Activated CD8-positive, alpha-beta memory T cell treated with anti-CD3 and anti-CD28 coated beads for 24 hours (primary cell): ENCODE results near the gene TBL1X.
A peak's percentile ranks its signal among the peaks of the same experiment; 100 is the strongest.

Experiments used
- DNase-seq: peaks from one replicate; pipeline ENCODE4 v3.0.0-alpha.2; 2020

Gene TBL1X

DNA sequence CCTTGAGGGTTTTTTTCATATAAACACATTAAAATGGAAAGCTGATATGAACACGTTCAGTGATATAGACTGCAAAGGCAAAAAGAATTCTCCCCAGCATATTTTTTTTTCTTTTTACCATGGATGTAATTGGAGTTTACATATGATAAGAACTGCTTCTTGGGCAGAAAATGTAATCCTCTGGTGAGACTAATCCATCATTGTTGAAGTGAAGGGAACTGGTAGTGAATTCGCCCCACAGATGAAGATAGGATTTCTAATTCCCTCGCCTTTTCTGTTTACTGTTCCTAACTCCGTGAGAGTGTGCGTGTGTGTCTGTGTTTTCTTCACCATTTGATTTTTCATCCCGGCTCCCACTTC lies 211.9 kb downstream of the TBL1X start:
- DNase-seq: no peak

- DNase-seq: peak; percentile 58
These were observed 212.4 kb downstream of the TBL1X start for GRCh38 chrX:9677098-9677739.

DNA sequence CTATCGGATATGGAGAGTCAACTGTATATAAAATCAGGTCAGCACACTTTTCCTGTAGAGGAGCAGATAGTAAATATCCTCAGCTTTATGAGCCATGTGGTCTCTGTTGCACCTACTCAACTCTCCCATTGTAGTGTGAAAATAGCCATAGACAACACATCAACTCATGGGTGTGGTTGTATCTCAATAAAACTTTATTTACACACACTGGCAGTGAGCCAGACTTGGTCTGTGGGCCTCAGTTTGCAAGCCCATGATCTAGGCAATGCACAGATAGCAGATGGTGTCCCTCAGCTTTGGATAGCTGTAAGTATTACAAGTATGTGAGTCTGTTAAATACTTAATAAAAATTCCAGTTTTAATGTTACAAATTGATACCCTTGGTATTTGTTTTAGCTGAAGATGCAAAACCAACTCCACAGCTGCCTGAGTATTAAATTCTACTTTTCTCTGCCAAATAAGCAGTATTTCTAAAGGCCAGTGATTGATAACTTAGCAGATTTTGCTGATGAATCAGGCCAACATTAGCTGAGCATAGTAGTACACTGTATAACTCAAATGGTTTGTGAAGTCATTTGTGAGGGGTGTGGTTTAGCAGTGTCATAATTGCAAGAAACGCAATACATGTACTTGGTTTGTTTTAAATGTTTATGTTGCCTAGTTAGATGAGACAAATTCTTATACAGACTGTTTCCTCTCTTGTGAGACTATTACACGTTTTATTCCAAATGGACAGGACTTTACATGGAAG lies 213.5 kb downstream of the TBL1X start:
- DNase-seq: no peak

GRCh38 chrX:9681011-9681410 lies 216.2 kb downstream of the TBL1X start:
- DNase-seq: no peak

DNA sequence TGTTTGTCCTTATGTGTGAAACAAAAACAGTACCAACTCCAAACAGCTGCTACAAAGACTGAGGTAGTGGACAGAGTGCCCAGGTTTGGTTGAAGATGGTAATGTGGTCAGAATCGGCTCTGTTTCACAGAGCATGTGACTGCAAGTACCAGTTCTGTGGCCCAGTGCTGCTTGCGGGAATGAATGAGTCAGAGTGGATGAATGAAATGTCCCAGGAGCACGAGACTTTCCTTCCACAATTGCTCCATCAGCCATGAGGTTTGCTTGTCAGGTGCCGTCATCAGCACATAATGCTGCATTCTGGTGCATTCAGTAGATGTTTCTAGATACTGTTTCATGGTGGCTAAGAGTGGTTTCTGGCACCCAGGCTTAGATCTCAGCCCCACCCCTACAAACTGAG lies 216.6 kb downstream of the TBL1X start:
- DNase-seq: no peak

GRCh38 chrX:9682456-9682855 lies 217.6 kb downstream of the TBL1X start:
- DNase-seq: no peak

- DNase-seq: no peak
These were observed 218.0 kb downstream of the TBL1X start for GRCh38 chrX:9682861-9683260.

GRCh38 chrX:9683350-9683749 lies 218.5 kb downstream of the TBL1X start:
- no peak for DNase-seq

GRCh38 chrX:9687899-9688298 lies 223.0 kb downstream of the TBL1X start:
- no peak for DNase-seq

GRCh38 chrX:9688833-9689232 lies 224.0 kb downstream of the TBL1X start:
- DNase-seq: no peak

GRCh38 chrX:9690046-9690445 lies 225.2 kb downstream of the TBL1X start:
- DNase-seq: no peak

- DNase-seq: no peak
These were observed 228.6 kb downstream of the TBL1X start for GRCh38 chrX:9693307-9694001.

DNA sequence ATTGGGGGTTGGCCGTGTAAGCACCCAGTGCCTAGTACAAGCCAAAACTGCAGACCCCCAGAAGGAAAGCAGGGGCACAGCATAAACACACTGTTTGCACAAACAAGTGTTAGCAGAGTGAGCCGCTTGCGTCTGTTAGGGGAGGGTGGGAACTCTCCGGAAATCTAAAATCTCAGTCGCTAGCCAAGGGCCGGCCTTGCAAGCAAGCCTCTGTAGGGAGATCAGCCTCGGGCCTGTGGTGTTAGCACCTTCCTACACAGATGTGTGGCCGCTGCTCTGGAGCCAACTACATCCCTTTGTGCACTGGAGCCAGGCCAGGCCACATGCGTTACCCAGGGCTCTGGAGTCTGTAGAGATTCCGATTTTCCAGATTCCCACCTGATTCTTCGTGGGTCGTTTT lies 233.7 kb downstream of the TBL1X start:
- no peak for DNase-seq

DNA sequence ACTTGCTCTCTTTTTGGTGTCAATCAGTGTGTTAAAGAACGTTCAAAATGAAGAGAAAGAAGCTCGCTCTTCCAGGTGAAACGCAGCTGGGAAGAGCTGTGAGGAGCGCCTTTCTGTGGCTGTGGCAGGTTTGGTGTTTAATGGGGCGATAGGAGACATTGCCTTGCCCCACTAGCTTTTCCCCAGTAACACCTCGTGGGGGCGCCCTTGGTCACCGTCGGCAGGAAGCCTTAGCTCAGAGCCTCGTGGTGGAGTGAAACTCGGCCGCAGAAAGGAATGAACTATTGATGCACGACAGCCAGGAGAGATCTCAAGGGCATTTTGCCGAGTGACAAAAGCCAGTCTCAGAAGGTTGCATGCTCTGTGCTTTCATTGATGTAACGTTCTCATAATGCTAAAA lies 235.7 kb downstream of the TBL1X start:
- DNase-seq: no peak

GRCh38 chrX:9701790-9702189 lies 236.9 kb downstream of the TBL1X start:
- no peak for DNase-seq

DNA sequence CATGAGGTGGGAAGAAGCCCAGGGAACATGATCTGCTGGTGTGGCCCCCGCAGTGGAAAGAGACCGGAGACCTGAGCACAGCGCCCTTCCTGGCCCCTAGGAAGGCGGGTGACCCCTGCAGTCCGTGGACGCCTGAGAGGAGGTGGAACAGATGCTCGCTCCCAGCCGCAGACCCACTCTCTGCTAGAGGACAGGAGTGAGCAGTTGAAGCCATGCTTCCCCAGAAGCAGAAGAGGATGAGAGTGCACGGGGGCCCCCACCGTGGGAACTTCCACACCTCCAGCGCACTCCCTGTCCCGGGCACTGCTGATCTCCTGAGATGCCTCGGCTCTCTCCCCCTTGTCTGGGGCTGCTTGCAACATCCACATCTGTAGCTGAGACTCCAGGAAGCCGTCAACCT lies 238.5 kb downstream of the TBL1X start:
- no peak for DNase-seq

DNA sequence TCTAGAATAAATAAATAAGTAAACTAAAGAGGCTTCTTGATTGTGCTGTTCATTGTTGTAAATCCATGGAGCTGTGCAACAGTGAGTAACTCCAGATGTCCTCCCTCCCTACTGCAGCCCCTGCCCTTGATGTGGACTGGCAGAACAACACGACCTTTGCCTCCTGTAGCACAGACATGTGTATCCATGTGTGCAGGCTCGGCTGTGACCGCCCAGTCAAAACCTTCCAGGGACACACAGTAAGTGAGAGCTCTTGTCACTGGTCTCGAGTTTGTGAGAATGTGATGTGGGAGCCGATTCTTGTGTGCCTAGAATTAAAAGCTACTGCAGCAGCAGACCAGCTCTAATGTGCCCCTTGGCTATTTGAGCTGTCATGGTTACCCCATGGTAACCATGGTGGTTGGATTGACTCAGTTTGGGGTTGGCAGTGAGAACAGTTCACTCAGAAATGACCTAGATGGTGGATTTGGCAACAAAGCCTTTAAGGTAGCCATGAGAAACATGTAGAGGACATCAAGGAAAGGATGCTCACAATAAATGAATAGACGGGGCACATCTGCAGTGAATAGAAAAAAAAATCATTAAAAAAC lies 240.1 kb downstream of the TBL1X start:
- no peak for DNase-seq

GRCh38 chrX:9706421-9706820 lies 241.6 kb downstream of the TBL1X start:
- no peak for DNase-seq

DNA sequence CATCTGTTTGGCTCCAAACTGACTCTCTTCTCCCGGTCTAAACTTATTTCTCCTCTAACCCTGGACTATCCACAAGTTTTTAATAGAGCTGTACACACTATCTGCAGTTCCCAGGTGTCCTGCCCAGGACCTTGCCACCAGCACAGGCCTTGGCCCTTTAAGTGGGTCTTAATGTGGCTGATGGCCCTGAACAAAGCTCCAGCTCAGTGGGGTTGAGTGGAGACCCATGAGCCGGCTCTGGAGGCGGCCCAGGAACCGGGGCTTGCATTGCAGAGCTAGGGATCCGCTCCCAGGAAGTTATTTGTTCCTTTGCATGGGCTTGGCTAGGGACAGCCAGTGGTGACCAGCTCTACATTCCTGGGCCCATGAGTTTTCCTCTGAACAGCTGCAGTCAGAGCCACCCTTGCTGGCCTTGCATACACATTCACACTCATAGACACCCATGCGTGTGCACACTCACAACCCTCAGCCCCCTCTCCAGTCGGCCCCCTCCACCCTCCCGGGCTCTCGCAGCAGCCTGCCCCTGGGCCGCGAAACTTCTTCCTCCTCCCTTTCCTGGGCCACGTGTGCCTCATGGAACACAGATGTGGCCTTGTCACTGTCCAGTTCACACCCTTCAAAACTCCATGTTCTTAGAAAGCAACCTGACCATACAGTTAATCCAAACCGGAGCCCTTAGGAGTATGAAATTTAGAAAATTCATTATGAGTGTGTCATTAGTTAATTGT lies 242.6 kb downstream of the TBL1X start:
- no peak for DNase-seq

GRCh38 chrX:9708086-9708485 lies 243.2 kb downstream of the TBL1X start:
- DNase-seq: no peak

DNA sequence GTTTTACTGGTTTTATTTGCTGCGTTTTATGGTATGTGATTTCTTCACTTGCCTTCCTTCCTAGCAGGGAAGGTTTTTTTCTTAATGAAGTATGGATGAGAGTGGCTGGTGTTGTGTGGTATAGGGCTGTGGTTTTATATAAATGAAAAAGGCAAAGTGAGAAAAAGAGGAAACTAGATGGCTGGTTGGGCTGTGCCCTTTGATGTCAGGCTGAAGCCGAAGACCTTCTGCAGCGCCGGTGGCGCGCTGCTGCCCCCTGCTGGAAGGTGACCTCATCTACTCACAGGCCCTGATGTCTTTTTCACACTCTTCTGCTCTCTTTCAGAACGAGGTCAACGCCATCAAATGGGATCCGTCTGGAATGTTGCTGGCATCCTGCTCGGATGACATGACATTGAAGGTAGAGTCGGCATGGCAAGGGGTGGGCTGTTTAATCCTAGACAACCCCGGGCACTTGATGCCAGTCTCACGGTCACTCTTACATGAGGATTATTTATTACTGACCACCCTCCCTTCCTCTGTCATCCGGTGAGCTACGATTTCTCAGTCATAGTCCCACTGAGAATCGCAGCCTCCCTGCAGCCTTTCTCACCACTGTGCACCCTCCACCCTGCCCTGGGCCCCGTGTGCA lies 244.2 kb downstream of the TBL1X start:
- DNase-seq: peak; percentile 90

DNA sequence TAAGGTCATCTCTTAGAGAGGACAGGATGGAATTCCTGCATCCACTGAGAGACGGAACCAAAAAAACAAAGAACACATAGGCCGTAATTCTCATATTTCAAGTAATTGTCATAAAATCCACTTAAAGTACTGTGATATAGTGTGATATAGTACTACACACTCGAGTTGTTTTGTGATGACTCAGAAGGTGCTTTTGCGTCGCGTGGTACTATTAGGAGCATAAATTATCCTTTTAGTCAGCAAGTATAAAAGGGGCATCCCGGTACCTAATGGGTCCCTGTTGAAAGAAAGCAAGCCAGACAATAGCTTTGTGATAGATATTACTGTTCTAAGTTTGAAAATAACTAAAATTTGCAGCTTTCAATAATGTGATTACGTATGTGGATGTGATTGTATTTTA lies 245.5 kb downstream of the TBL1X start:
- DNase-seq: no peak

DNA sequence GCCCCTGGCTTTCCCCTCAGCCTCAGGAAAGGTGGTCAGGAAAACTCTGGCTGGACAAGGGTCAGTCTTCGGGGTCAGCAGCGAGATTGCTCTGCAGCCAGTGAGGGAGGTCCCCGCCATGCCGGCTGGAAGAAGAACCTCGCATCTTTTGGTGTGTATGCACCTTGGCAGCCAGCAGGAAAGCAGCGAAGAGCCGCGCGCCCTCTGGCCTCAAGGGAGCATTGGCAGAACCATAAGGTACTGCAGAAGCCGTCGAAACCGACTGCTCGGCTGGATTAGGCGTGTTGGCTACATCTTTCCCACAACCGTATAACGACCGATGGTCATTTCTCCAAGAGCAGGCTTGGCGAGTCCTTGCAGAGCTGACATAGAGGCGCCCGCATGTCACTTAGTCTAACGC lies 252.5 kb downstream of the TBL1X start:
- no peak for DNase-seq
